PC-3 (cell line): ENCODE measurements around the gene ATP5F1E.

Source experiments
- EZH2phosphoT487 ChIP-seq: fragments of 300-600 bp; sonication (generic); IDR thresholded peaks from 2 replicates; pipeline ENCODE4 v1.6.1; 2018; ENCODE audit warnings: mild to moderate bottlenecking, antibody characterized with exemption, low read length, borderline replicate concordance
- TF ChIP-seq, protein P1 (sequence below): fragments of 300-600 bp; sonication (generic); conservative IDR thresholded peaks from 2 replicates; pipeline ENCODE4 v1.5.1; 2017; ENCODE audit warnings: antibody characterized with exemption, low read depth, mild to moderate bottlenecking, low read length

GRCh38 chr20:59048681-59049030 lies 16.5 kb upstream of the ATP5F1E start:
- TF ChIP-seq, protein P1, sequence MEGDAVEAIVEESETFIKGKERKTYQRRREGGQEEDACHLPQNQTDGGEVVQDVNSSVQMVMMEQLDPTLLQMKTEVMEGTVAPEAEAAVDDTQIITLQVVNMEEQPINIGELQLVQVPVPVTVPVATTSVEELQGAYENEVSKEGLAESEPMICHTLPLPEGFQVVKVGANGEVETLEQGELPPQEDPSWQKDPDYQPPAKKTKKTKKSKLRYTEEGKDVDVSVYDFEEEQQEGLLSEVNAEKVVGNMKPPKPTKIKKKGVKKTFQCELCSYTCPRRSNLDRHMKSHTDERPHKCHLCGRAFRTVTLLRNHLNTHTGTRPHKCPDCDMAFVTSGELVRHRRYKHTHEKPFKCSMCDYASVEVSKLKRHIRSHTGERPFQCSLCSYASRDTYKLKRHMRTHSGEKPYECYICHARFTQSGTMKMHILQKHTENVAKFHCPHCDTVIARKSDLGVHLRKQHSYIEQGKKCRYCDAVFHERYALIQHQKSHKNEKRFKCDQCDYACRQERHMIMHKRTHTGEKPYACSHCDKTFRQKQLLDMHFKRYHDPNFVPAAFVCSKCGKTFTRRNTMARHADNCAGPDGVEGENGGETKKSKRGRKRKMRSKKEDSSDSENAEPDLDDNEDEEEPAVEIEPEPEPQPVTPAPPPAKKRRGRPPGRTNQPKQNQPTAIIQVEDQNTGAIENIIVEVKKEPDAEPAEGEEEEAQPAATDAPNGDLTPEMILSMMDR = no peak
- no peak for TF ChIP-seq EZH2phosphoT487
